22Rv1 (cell line): Measurements from ENCODE around the gene DCUN1D2.

Source experiments
- H3K27ac ChIP-seq: fragments of 450-650 bp; 2 replicates; pipeline ENCODE4 v1.5.1; 2017
- ZFX ChIP-seq: fragments of 450-650 bp; IDR thresholded peaks from 2 replicates; pipeline ENCODE4 v1.6.1; 2017; ENCODE audit warnings: antibody characterized with exemption, borderline replicate concordance
- TF ChIP-seq, protein P1 (sequence below): fragments of 450-650 bp; IDR thresholded peaks from 2 replicates; pipeline ENCODE4 v1.5.1; 2017; ENCODE audit warnings: mild to moderate bottlenecking

The DCUN1D2 gene

DNA sequence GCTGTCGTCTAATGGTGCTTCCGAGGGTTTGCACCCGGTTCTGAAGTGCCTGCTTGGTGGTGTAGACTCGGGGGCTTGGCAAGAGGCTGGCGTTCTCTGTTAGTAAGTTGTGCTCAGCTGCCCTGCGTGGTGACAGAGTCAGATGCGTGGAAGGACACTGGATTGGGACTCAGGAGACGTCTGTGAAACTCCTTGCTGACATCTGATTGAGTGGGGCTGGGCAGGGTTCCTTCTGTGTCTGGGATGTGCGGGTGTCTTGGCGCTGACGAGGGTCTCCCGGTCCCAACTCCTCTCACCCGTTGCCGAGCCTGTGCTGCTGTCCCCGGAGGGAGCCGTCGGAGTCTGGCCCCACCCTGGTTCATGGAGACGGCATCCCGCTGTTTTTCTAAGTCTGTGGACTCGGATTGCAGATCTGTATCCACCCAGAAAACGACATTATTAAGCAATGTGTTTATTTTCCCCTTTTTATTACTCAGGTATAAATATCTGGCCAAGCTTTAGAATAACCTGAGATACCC is 16.4 kb upstream of the DCUN1D2 start:
- H3K27ac ChIP-seq, result no peak overlapping the region
- TF ChIP-seq, protein P1, sequence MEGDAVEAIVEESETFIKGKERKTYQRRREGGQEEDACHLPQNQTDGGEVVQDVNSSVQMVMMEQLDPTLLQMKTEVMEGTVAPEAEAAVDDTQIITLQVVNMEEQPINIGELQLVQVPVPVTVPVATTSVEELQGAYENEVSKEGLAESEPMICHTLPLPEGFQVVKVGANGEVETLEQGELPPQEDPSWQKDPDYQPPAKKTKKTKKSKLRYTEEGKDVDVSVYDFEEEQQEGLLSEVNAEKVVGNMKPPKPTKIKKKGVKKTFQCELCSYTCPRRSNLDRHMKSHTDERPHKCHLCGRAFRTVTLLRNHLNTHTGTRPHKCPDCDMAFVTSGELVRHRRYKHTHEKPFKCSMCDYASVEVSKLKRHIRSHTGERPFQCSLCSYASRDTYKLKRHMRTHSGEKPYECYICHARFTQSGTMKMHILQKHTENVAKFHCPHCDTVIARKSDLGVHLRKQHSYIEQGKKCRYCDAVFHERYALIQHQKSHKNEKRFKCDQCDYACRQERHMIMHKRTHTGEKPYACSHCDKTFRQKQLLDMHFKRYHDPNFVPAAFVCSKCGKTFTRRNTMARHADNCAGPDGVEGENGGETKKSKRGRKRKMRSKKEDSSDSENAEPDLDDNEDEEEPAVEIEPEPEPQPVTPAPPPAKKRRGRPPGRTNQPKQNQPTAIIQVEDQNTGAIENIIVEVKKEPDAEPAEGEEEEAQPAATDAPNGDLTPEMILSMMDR, result no peak
- no peak for TF ChIP-seq ZFX

DNA sequence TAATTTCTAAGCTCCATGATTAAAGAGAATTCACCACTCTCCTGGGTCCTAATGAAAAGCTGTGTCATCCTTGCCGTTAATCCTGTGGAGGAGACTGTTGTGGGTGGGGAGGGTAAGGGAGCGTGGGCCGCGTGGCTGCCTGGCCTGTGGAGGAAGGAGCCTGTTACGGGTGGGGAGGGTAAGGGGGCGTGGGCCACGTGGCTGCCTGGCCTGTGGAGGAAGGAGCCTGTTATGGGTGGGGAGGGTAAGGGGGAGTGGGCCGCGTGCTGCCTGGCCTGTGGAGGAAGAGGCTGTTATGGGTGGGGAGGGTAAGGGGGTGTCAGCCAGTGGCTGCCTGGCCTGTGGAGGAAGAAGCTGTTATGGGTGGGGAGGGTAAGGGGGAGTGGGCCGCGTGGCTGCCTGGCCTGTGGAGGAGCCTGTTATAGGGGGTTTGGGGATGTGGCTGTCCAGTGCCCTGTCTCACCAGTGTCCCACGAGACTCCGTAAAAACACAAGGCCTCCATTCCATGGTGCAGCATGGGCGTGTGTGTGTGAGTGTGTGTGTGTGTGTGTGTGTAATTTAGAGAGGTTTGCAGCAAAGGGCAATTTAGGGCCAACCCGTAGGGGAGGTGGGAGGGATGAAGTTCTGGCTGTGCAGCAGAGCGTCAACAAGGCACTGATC is 15.6 kb upstream of the DCUN1D2 start:
- TF ChIP-seq, protein P1, result no peak
- no peak for TF ChIP-seq ZFX
- no peak overlapping the region for H3K27ac ChIP-seq

DNA sequence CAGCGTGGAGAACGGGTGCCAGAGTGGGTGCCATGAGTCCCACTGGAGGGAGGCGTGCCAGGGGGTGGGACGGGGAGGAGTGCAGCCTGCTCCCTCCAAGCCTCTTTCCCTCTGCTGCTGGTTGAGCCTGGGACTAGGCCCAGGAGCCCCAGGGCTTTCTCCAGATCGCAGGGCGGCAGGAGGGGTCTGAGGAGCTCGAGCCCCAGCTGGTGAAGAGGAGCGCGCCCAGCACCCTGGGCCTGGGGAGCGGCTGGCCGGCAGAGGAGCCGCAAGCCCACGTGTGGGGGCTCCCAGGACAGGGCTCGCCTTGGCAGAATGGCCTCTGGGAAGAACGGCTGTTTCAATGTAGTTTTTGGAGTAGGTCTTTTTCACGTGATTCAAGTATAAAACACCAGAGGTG is 12.2 kb upstream of the DCUN1D2 start:
- no peak for TF ChIP-seq ZFX
- TF ChIP-seq, protein P1, result no peak
- no peak overlapping the region for H3K27ac ChIP-seq

DNA sequence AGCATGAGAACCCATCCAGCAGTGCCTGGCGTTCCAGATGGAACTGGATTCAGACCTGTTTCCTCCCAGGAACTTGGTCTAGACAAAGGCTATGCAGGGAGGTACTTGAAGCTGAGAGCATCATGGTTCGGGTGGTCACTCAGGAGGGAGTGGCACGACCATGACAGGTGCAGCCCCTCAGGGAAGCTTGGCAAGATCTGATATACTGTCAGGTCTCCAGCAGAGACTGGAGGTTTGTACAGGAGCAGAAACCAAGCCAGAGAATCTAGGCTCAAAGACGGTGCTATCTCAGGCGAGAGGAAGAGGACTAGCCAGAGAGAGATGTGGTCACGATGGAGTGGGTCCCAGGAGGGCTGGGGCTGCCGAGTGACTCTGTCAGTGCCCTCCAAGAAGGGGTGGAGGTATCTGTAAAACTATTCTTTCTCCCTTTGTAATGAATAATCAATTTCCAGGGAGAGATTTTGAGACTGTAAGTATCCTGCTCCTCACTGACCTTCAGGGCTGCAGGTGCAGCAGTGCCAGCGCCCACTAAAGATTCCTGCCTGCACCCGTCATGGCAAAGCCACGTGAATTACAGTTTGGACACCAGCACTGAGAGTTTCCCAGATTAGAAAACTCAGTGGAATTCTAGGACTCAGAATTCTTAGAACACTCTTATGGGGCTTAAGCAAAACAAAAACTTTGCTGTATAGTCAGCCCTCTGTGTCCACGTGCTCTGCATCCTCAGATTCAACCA is 10.2 kb upstream of the DCUN1D2 start:
- TF ChIP-seq, protein P1, result no peak
- TF ChIP-seq ZFX, result no peak

DNA sequence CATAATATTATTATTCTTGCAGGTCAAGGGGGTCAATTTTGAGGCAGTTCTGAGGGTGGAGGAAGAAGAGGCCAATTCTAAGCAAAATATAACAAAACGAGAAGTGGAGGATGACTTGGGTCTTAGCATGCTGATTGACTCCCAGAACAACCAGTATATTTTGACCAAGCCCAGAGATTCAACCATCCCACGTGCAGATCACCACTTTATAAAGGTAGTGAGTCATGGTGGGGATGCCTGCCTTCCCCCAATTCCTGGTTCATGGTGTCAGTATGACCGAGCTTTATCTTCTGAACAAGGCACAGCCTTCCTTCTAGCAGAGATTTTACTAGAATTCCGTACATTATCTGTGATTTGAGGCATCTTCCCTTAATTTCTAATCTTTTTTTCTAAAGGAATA is 9.4 kb upstream of the DCUN1D2 start:
- H3K27ac ChIP-seq, result no peak overlapping the region
- TF ChIP-seq ZFX, result no peak
- TF ChIP-seq, protein P1, result no peak

More for the DNA sequence above, 10.2 kb upstream of the DCUN1D2 start:
- H3K27ac ChIP-seq, result no peak overlapping the region

DNA sequence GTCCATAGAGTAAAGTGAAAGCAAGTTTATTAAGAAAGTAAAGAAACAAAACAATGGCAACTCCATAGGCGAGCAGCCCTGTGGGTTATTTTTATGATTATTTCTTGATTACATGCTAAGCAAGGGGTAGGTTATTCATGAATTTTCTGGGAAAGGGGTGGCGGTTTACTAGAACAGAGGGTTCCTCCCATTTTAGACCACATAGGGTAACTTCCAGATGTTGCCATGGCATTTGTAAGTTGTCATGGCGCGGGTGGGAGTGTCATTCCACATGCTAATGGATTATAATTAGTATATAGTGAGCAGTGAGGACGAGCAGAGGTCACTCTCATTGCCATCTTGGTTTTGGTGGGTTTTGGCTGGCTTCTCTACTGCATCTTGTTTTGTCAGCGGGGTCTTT is 8.4 kb upstream of the DCUN1D2 start:
- TF ChIP-seq ZFX, result no peak
- TF ChIP-seq, protein P1, result no peak
- no peak overlapping the region for H3K27ac ChIP-seq

DNA sequence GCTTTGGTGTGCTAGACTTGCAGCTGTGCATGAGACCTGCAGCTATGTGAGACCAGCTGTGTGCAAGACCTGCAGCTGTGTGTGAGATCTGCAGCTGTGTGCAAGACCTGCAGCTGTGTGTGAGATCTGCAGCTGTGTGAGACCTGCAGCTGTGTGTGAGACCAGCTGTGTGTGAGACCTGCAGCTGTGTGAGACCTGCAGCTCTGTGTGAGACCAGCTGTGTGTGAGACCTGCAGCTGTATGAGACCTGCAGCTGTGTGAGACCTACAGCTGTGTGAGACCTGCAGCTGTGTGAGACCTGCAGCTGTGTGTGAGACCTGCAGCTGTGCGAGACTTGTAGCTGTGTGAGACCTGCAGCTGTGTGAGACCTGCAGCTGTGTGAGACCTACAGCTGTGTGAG is 6.7 kb upstream of the DCUN1D2 start:
- H3K27ac ChIP-seq, result no peak overlapping the region
- TF ChIP-seq ZFX, result no peak
- TF ChIP-seq, protein P1, result no peak
